ENCODE data around the gene RNF135. TPM values are rescaled to one million over a fixed set of nuclear protein-coding genes. Genes with fewer than 3 reads are reported as not detected.
"Not testable (repeated sequence)": the region's sequence is repeated elsewhere in the genome, so short reads cannot be mapped to it uniquely, and the experiment has no call there.

The RNF135 gene
- total RNA-seq, 1 donor from 2014 or later: 5.6 TPM

DNA sequence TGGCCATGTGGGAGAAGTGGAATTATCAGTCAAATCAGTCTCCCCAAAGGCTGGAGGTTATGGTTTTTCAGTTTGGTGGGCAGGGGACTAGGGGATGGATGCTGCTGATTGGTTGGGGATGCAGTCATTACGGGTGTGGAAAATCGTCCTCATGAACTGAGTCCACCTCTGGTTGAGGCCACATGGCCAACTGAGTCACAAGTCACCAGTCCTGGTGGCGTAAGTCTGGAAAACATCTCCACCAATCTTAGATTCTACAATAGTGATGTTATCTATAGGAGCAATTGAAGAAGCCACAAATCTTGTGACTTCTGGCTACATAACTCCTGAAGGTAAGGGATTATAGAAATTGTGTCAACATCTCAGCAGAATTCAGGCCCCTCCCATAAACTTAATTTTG lies 5.2 kb upstream of the RNF135 start:
- Histone ChIP-seq H4K20me1 (ENCODE audit: insufficient read depth, low read length) (no peaks in the 10 kb centered on the region), H3K27ac (ENCODE audit: low read depth, low read length) (no peak overlapping the region), H2AFZ (ENCODE audit: low read depth, low read length) (no peak overlapping the region), H3K9ac (ENCODE audit: low read length) (no peak overlapping the region), H3K36me3 (ENCODE audit: insufficient read depth, low read length) (no peaks in the 10 kb centered on the region), H3K4me2 (ENCODE audit: low read length) (no peak overlapping the region), H3K9me3 (ENCODE audit: insufficient read depth, low read depth, low read length) (no peaks in the 10 kb centered on the region), H3K27me3 (ENCODE audit: insufficient read depth, low read length) (no peaks in the 10 kb centered on the region), H3K4me1 (ENCODE audit: insufficient read depth, low read length) (peaks cover 7% of the 10 kb centered on the region), H3K4me3 (ENCODE audit: insufficient read depth, low read depth, low read length) (no peak overlapping the region), H3K79me2 (ENCODE audit: insufficient read depth, low read length) (no peaks in the 10 kb centered on the region)
- Mint-ChIP-seq H3K4me1 (ENCODE audit: low read depth, unreplicated experiment) (peaks cover 3% of the 10 kb centered on the region), H3K27ac (ENCODE audit: unreplicated experiment) (no peak overlapping the region), H3K27me3 (ENCODE audit: low read depth, unreplicated experiment) (no peaks in the 10 kb centered on the region), H3K36me3 (ENCODE audit: low read depth, unreplicated experiment) (no peaks in the 10 kb centered on the region), H3K9me3 (ENCODE audit: unreplicated experiment) (no peaks in the 10 kb centered on the region), H3K4me3 (ENCODE audit: unreplicated experiment) (peak overlapping the region; percentile 34)
- DNase-seq (ENCODE audit: low read depth) (no peak), FAIRE-seq (no peak)
- TF ChIP-seq, protein P1, sequence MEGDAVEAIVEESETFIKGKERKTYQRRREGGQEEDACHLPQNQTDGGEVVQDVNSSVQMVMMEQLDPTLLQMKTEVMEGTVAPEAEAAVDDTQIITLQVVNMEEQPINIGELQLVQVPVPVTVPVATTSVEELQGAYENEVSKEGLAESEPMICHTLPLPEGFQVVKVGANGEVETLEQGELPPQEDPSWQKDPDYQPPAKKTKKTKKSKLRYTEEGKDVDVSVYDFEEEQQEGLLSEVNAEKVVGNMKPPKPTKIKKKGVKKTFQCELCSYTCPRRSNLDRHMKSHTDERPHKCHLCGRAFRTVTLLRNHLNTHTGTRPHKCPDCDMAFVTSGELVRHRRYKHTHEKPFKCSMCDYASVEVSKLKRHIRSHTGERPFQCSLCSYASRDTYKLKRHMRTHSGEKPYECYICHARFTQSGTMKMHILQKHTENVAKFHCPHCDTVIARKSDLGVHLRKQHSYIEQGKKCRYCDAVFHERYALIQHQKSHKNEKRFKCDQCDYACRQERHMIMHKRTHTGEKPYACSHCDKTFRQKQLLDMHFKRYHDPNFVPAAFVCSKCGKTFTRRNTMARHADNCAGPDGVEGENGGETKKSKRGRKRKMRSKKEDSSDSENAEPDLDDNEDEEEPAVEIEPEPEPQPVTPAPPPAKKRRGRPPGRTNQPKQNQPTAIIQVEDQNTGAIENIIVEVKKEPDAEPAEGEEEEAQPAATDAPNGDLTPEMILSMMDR (IDR thresholded peaks at IDR 0.05; ENCODE audit: insufficient read depth, low read depth, low read length): no peak
- TF ChIP-seq EZH2 (IDR thresholded peaks at IDR 0.05; ENCODE audit: insufficient read depth, low read length): no peak

DNA sequence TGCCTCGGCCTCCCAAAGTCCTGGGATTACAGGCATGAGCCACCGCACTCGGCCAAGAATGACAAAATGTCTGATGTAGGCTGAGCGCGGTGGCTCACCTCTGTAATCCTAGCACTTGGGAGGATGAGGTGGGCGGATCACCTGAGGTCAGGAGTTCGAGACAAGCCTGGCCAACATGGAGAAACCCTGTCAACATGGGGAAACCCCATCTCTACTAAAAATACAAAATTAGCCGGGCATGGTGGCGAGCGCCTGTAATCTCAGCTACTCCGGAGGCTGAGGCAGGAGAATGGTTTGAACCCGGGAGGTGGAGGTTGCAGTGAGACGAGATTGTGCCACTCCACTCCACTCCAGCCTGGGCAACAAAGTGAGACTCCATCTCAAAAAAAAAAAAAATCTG lies 2.9 kb upstream of the RNF135 start:
- not testable (repeated sequence) for H3K27me3 ChIP-seq (ENCODE audit: insufficient read depth, low read length); H3K79me2 ChIP-seq (ENCODE audit: insufficient read depth, low read length); H3K4me1 Mint-ChIP-seq (ENCODE audit: low read depth, unreplicated experiment); H3K36me3 Mint-ChIP-seq (ENCODE audit: low read depth, unreplicated experiment); H2AFZ ChIP-seq (ENCODE audit: low read depth, low read length); H3K4me1 ChIP-seq (ENCODE audit: insufficient read depth, low read length); H3K9me3 ChIP-seq (ENCODE audit: insufficient read depth, low read depth, low read length); H3K9ac ChIP-seq (ENCODE audit: low read length); H3K27ac Mint-ChIP-seq (ENCODE audit: unreplicated experiment); H3K27me3 Mint-ChIP-seq (ENCODE audit: low read depth, unreplicated experiment); H4K20me1 ChIP-seq (ENCODE audit: insufficient read depth, low read length); H3K4me3 Mint-ChIP-seq (ENCODE audit: unreplicated experiment); H3K36me3 ChIP-seq (ENCODE audit: insufficient read depth, low read length); FAIRE-seq; H3K4me3 ChIP-seq (ENCODE audit: insufficient read depth, low read depth, low read length); H3K4me2 ChIP-seq (ENCODE audit: low read length); H3K27ac ChIP-seq (ENCODE audit: low read depth, low read length); H3K9me3 Mint-ChIP-seq (ENCODE audit: unreplicated experiment); DNase-seq (ENCODE audit: low read depth)

DNA sequence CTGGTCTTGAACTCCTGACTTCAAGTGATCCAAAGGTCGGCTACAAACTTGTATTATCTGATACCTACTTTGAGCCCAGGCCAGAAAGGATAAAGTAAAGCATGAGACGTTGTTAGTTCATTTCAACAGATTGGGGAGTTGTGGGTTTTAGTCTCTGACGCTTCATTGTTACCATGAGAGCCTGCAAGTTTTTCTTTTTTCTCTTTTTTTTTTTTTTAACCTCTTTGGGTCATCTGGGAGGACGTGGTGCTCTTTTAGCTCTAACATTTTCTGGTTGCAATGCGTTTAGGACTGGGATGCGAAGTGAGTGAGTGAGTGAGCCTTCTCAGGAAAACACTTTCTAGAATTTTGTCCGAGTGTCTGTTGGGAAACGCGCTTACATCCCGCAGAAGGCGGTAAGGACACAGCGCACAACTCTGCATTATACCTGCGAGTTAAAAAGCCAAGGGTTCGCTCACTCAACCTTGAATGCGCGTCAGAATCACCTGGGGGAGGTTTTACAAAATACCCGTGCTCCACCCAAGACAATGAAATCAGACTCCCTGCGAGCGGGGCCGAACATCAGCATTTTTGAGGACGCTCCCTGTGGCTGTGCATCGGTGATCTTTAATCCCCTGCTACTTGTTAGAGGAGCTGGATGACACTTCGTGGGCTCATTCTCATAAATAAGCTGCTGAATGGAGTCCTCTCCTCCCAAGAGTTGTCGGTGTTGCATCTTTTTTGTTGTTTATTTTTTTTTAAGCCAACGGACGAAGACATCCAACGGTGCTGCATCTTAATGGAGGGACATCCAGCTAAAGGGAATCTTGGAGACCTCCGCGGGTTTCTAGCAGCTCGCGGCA lies 629 bp upstream of the RNF135 start:
- Histone ChIP-seq H3K4me3 (ENCODE audit: insufficient read depth, low read depth, low read length) (peak overlapping the region; percentile 74), H4K20me1 (ENCODE audit: insufficient read depth, low read length) (no peaks in the 10 kb centered on the region), H3K4me1 (ENCODE audit: insufficient read depth, low read length) (peaks cover 8% of the 10 kb centered on the region), H3K9ac (ENCODE audit: low read length) (peak overlapping the region; percentile 84), H3K4me2 (ENCODE audit: low read length) (peak overlapping the region; percentile 98), H3K27me3 (ENCODE audit: insufficient read depth, low read length) (no peaks in the 10 kb centered on the region), H3K9me3 (ENCODE audit: insufficient read depth, low read depth, low read length) (no peaks in the 10 kb centered on the region), H2AFZ (ENCODE audit: low read depth, low read length) (peak overlapping the region; percentile 94), H3K36me3 (ENCODE audit: insufficient read depth, low read length) (no peaks in the 10 kb centered on the region), H3K79me2 (ENCODE audit: insufficient read depth, low read length) (peaks cover 17% of the 10 kb centered on the region), H3K27ac (ENCODE audit: low read depth, low read length) (peak overlapping the region; percentile 63)
- TF ChIP-seq EZH2 (IDR thresholded peaks at IDR 0.05; ENCODE audit: insufficient read depth, low read length): no peak
- TF ChIP-seq, protein P1 (IDR thresholded peaks at IDR 0.05; ENCODE audit: insufficient read depth, low read depth, low read length): no peak
- Mint-ChIP-seq H3K27me3 (ENCODE audit: low read depth, unreplicated experiment) (no peaks in the 10 kb centered on the region), H3K9me3 (ENCODE audit: unreplicated experiment) (peaks cover 3% of the 10 kb centered on the region), H3K4me1 (ENCODE audit: low read depth, unreplicated experiment) (no peaks in the 10 kb centered on the region), H3K27ac (ENCODE audit: unreplicated experiment) (peak overlapping the region; percentile 97), H3K36me3 (ENCODE audit: low read depth, unreplicated experiment) (peaks cover 8% of the 10 kb centered on the region), H3K4me3 (ENCODE audit: unreplicated experiment) (peak overlapping the region; percentile 95)
- FAIRE-seq (no peak), DNase-seq (ENCODE audit: low read depth) (peak; percentile 7)
